ENCODE measurements around the gene PIGQ. TPM values are rescaled to one million over a fixed set of nuclear protein-coding genes. Genes with fewer than 3 reads are reported as not detected.

PIGQ gene
- total and polyA plus RNA-seq, 2 of the 13 experiments (the other 11 are each of a cell fraction or from before 2014, with no cell fraction given), result 7.7 to 19.7 TPM

- TF ChIP-seq ARID4A (CRISPR knock-in tag; IDR thresholded peaks at IDR 0.05; ENCODE audit: borderline replicate concordance) (no peak), HNRNPH1 (optimal IDR thresholded peaks at IDR 0.05; ENCODE audit: low read depth, low read length) (no peak), TAF1 (CRISPR knock-in tag; IDR thresholded peaks at IDR 0.05) (0 out of 2 replicates have a peak, but pooled peaks have one; percentile 3), ZFY (CRISPR knock-in tag; IDR thresholded peaks at IDR 0.05) (peak; percentile 31; the same call in 1 of the 2 replicates)
These were observed 2.2 kb upstream of the PIGQ start (continued) for GRCh38 chr16:567373-568256.

GRCh38 chr16:568401-569258, 1.1 kb upstream of the PIGQ start:
- DNase-seq (ENCODE audit: low spot score) (no peak), FAIRE-seq (no peak), ATAC-seq (peak; percentile 3; the same call in 2 of the 3 replicates)
- Histone ChIP-seq H3K9ac (ENCODE audit: insufficient read depth, low read depth, low read length) (peak overlapping the region; percentile 70; the same call in 1 of the 2 replicates), H3K27ac (ENCODE audit: extremely low read length, insufficient read depth, low read length) (peak overlapping the region; percentile 79), H3K4me1 (ENCODE audit: insufficient read depth, low read length) (peaks cover 64% of the 10 kb centered on the region), H3K27me3 (ENCODE audit: control insufficient read depth in 1 of 2, insufficient read depth in 2 of 2, low read length in 2 of 2) (peaks cover 7 to 25% of the 10 kb centered on the region in 2 experiments), H3K36me3 (replicated peaks in 1 of 2; ENCODE audit: control insufficient read depth in 1 of 2, insufficient read depth in 2 of 2, low read length in 2 of 2) (0 out of 5 replicates have a peak, but pooled peaks cover 0 to 5% of the 10 kb centered on the region in 2 experiments), H3K4me2 (ENCODE audit: low read depth, low read length) (peak overlapping the region; percentile 91), H3K9me3 (ENCODE audit: low read length) (no peaks in the 10 kb centered on the region), H4K20me1 (ENCODE audit: insufficient read depth, low read length) (no peaks in the 10 kb centered on the region), H3K4me3 (replicated peaks in 1 of 3; ENCODE audit: insufficient read depth in 1 of 3, low read depth in 2 of 3, low read length in 3 of 3) (peak overlapping the region; percentile 68 to 92 (median 88); a peak in 5 of 6 replicates), H3K79me2 (ENCODE audit: insufficient read depth, low read length) (peaks cover 7% of the 10 kb centered on the region), H2AFZ (ENCODE audit: low read length) (no peak overlapping the region)
- ChIA-PET POLR2A (interaction anchor here (1.0 to 2.0 kb wide), 3 partner anchors 10 to 42 kb away, joined by 3 to 8 read pairs (median 4); partner anchors contain the start of gene CAPN15), CTCF (ENCODE audit: low intra/inter-chr PET ratio, low total read pairs) (no interaction called here)
- TF ChIP-seq MLX (CRISPR knock-in tag; IDR thresholded peaks at IDR 0.05) (no peak), EED (CRISPR knock-in tag; IDR thresholded peaks at IDR 0.05) (0 out of 2 replicates have a peak, but pooled peaks have one; percentile 21), HNRNPL (IDR thresholded peaks at IDR 0.05; ENCODE audit: low read depth, low read length) (0 out of 2 replicates have a peak, but pooled peaks have one; percentile 10)
- intact Hi-C loops (cut with micrococcal nuclease; ENCODE audit: unreplicated experiment), result loop anchor here (5.0 kb wide), 1 partner anchor 36 kb away; no protein-coding TSS in a partner anchor
- BruUV-seq (replicated peaks), result no TSS peak
- 0% methylated on average over 1 of the region's 11 CpGs for WGBS (ENCODE audit: low lambda C conversion rate)
- in situ Hi-C loops (cut with HindIII; ENCODE audit: extremely low pct_ligation_motif_present, low pct_unique_long_range_greater_than_20kb), result no loop called here

All from HepG2 (cell line).